Measurements from ENCODE around the gene ASAH2B.
"Not testable (repeated sequence)": the region's sequence is repeated elsewhere in the genome, so short reads cannot be mapped to it uniquely, and the experiment has no call there.

- TF ChIP-seq POLR2A (IDR thresholded peaks at IDR 0.05; ENCODE audit: extremely low read depth, insufficient read length); CTCF (IDR thresholded peaks at IDR 0.05; ENCODE audit: low read depth, low read length); MYC (IDR thresholded peaks at IDR 0.05; ENCODE audit: low read depth, low read length); MAX (IDR thresholded peaks at IDR 0.05; ENCODE audit: low read depth, low read length): not testable (repeated sequence)
These were observed 29.5 kb upstream of the ASAH2B start for GRCh38 chr10:50710241-50710640.

All from NB4 (cell line).